Astrocyte of the spinal cord (primary cell): ENCODE measurements around the gene DIP2A.

Experiments used
- DNase-seq: peaks from one replicate; pipeline ENCODE4 v3.0.0; 2011; ENCODE audit warnings: low read depth, low spot score
- H3K4me3 ChIP-seq: 2 replicates; pipeline ENCODE4 v1.5.1; 2011; ENCODE audit warnings: low read depth, mild to moderate bottlenecking, low read length, moderate library complexity
- CTCF ChIP-seq: IDR thresholded peaks from 2 replicates; pipeline ENCODE4 v1.5.1; 2012; ENCODE audit warnings: low read depth, mild to moderate bottlenecking, low read length, inconsistent platforms
- in situ Hi-C: cut with HindIII; loops from 2 replicates; pipeline ENCODE4 v1.10.0; 2017; ENCODE audit warnings: low sequenced_read_pairs

The DIP2A gene

GRCh38 chr21:46600978-46601377 is 142.3 kb downstream of the DIP2A start:
- H3K4me3 ChIP-seq = no peak overlapping the region
- in situ Hi-C loops = no loop called here
- no peak for DNase-seq
- no peak for TF ChIP-seq CTCF

GRCh38 chr21:46603228-46603627 is 144.5 kb downstream of the DIP2A start:
- TF ChIP-seq CTCF = no peak
- DNase-seq = no peak
- no peak overlapping the region for H3K4me3 ChIP-seq
- in situ Hi-C loops = no loop called here

GRCh38 chr21:46604329-46604974 is 145.8 kb downstream of the DIP2A start:
- DNase-seq = no peak
- TF ChIP-seq CTCF = no peak
- H3K4me3 ChIP-seq = no peak overlapping the region
- in situ Hi-C loops = no loop called here

GRCh38 chr21:46604975-46605766 is 146.5 kb downstream of the DIP2A start, which contains the start of gene S100B:
TSS of gene S100B (minus strand) at chr21:46605082. CDS start at chr21:46602415, 2,667 bp downstream.
- no peak for DNase-seq
- in situ Hi-C loops = no loop called here
- no peak within 1 kb of the TSS for H3K4me3 ChIP-seq
- TF ChIP-seq CTCF = no peak

GRCh38 chr21:46605767-46606426 is 147.2 kb downstream of the DIP2A start:
- no peak for DNase-seq
- in situ Hi-C loops = no loop called here

GRCh38 chr21:46606427-46606813 is 147.7 kb downstream of the DIP2A start:
- no peak for DNase-seq
- no peak overlapping the region for H3K4me3 ChIP-seq
- in situ Hi-C loops = no loop called here
- no peak for TF ChIP-seq CTCF

More at GRCh38 chr21:46605767-46606426, 147.2 kb downstream of the DIP2A start:
- no peak overlapping the region for H3K4me3 ChIP-seq
- TF ChIP-seq CTCF = no peak
